ENCODE data around the gene PIK3C2G. TPM values are rescaled to one million over a fixed set of nuclear protein-coding genes. Genes with fewer than 3 reads are reported as not detected.

PIK3C2G gene
- total RNA-seq, 1 donor from 2014 or later = not detected

GRCh38 chr12:18652596-18652995 is 391.3 kb downstream of the PIK3C2G start:
- no peaks in the 10 kb centered on the region for H3K27me3 ChIP-seq
- H3K27ac Mint-ChIP-seq = no peak overlapping the region
- H3K4me2 ChIP-seq = no peak overlapping the region
- H3K79me2 ChIP-seq (ENCODE audit: low read depth) = no peaks in the 10 kb centered on the region
- H3F3A ChIP-seq (ENCODE audit: low read depth) = no peaks in the 10 kb centered on the region
- H3K4me1 ChIP-seq = peaks cover 7% of the 10 kb centered on the region
- no peaks in the 10 kb centered on the region for H4K20me1 ChIP-seq (ENCODE audit: low read depth)
- no peaks in the 10 kb centered on the region for H3K36me3 ChIP-seq
- peaks cover 2% of the 10 kb centered on the region for H3K36me3 Mint-ChIP-seq
- no peak overlapping the region for H3K27ac ChIP-seq
- H2AFZ ChIP-seq (replicated peaks) = no peak overlapping the region
- DNase-seq (ENCODE audit: low spot score) = no peak
- H3K4me3 Mint-ChIP-seq = no peak overlapping the region
- H3K9ac ChIP-seq = no peak overlapping the region
- peaks cover 5% of the 10 kb centered on the region for H3K27me3 Mint-ChIP-seq (ENCODE audit: insufficient read depth, low read depth)
- TF ChIP-seq EZH2phosphoT487 (IDR thresholded peaks at IDR 0.05) (no peak), EZH2 (IDR thresholded peaks at IDR 0.05) (no peak)
- TF ChIP-seq, protein P1, sequence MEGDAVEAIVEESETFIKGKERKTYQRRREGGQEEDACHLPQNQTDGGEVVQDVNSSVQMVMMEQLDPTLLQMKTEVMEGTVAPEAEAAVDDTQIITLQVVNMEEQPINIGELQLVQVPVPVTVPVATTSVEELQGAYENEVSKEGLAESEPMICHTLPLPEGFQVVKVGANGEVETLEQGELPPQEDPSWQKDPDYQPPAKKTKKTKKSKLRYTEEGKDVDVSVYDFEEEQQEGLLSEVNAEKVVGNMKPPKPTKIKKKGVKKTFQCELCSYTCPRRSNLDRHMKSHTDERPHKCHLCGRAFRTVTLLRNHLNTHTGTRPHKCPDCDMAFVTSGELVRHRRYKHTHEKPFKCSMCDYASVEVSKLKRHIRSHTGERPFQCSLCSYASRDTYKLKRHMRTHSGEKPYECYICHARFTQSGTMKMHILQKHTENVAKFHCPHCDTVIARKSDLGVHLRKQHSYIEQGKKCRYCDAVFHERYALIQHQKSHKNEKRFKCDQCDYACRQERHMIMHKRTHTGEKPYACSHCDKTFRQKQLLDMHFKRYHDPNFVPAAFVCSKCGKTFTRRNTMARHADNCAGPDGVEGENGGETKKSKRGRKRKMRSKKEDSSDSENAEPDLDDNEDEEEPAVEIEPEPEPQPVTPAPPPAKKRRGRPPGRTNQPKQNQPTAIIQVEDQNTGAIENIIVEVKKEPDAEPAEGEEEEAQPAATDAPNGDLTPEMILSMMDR (IDR thresholded peaks at IDR 0.05) = no peak
- peaks cover 12% of the 10 kb centered on the region for H3K9me3 Mint-ChIP-seq
- H3K9me3 ChIP-seq (ENCODE audit: low read depth) = no peaks in the 10 kb centered on the region
- no peak overlapping the region for H3K4me3 ChIP-seq
- H3K4me1 Mint-ChIP-seq = peaks cover 4% of the 10 kb centered on the region

DNA sequence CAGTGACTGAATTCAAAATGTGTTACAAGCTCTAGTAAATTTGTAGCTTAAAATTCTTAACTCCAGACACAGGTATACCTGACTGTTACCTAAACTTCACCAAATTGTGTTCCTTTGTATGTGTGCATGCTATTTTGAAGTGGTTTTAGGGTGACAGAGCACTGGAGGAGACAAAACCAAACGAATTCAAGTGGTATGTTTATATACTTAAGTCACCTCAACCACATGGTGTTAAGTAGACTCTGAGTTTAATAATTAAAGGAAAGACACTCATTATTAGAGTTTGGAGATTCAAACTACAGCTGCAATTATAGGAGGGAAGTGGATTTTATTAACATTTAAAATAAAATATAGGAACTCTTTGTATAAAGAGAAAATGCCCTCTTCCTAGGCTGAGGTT is 392.1 kb downstream of the PIK3C2G start:
- H3K4me2 ChIP-seq = no peak overlapping the region
- H3K4me1 ChIP-seq = peaks cover 16% of the 10 kb centered on the region
- H3K27me3 Mint-ChIP-seq (ENCODE audit: insufficient read depth, low read depth) = peaks cover 5% of the 10 kb centered on the region
- peaks cover 2% of the 10 kb centered on the region for H3K4me1 Mint-ChIP-seq
- H3K27me3 ChIP-seq = no peaks in the 10 kb centered on the region
- no peak for DNase-seq (ENCODE audit: low spot score)
- no peaks in the 10 kb centered on the region for H3K36me3 ChIP-seq
- no peak overlapping the region for H3K9ac ChIP-seq
- no peaks in the 10 kb centered on the region for H3K9me3 ChIP-seq (ENCODE audit: low read depth)
- H3K27ac Mint-ChIP-seq = no peak overlapping the region
- no peak overlapping the region for H3K27ac ChIP-seq
- no peak for TF ChIP-seq EZH2phosphoT487 (IDR thresholded peaks at IDR 0.05)
- TF ChIP-seq, protein P1 (IDR thresholded peaks at IDR 0.05) = no peak
- TF ChIP-seq EZH2 (IDR thresholded peaks at IDR 0.05) = no peak
- no peak overlapping the region for H3K4me3 ChIP-seq
- peaks cover 3% of the 10 kb centered on the region for H3F3A ChIP-seq (ENCODE audit: low read depth)
- H2AFZ ChIP-seq (replicated peaks) = peak overlapping the region; percentile 12
- no peak overlapping the region for H3K4me3 Mint-ChIP-seq
- peaks cover 18% of the 10 kb centered on the region for H3K9me3 Mint-ChIP-seq
- H3K36me3 Mint-ChIP-seq = peaks cover 2% of the 10 kb centered on the region
- no peaks in the 10 kb centered on the region for H4K20me1 ChIP-seq (ENCODE audit: low read depth)
- H3K79me2 ChIP-seq (ENCODE audit: low read depth) = no peaks in the 10 kb centered on the region

DNA sequence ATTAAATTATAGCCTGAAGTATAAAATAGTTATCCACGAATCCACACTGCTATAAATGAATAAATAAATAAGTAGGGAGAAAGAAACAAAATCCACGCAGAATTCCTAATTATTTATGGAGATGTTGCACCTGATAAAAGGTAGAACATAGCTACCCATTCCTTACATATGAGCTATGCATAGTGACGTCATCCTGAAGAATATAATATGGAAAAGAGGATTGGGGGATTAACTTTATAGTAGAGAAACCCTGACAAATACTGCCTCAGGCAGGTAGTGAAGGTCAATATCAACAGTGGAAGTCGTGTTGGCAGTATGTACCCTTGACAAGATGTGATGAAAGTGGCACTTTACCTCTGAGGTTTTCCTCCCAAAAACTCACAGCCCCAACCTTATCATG is 394.0 kb downstream of the PIK3C2G start:
- Mint-ChIP-seq H3K27me3 (ENCODE audit: insufficient read depth, low read depth) (peaks cover 2% of the 10 kb centered on the region), H3K9me3 (peaks cover 27% of the 10 kb centered on the region), H3K36me3 (peaks cover 2% of the 10 kb centered on the region), H3K4me1 (no peaks in the 10 kb centered on the region), H3K27ac (no peak overlapping the region), H3K4me3 (no peak overlapping the region)
- Histone ChIP-seq H3K27ac (no peak overlapping the region), H2AFZ (replicated peaks) (no peak overlapping the region), H3K9ac (no peak overlapping the region), H3K9me3 (ENCODE audit: low read depth) (no peaks in the 10 kb centered on the region), H3K4me3 (no peak overlapping the region), H4K20me1 (ENCODE audit: low read depth) (no peaks in the 10 kb centered on the region), H3K27me3 (no peaks in the 10 kb centered on the region), H3K36me3 (no peaks in the 10 kb centered on the region), H3K4me1 (peaks cover 35% of the 10 kb centered on the region), H3K4me2 (no peak overlapping the region), H3K79me2 (ENCODE audit: low read depth) (no peaks in the 10 kb centered on the region), H3F3A (ENCODE audit: low read depth) (peaks cover 16% of the 10 kb centered on the region)
- DNase-seq (ENCODE audit: low spot score) = no peak
- TF ChIP-seq, protein P1 (IDR thresholded peaks at IDR 0.05) = no peak
- TF ChIP-seq EZH2 (IDR thresholded peaks at IDR 0.05) = no peak
- TF ChIP-seq EZH2phosphoT487 (IDR thresholded peaks at IDR 0.05) = no peak
